ENCODE measurements around the gene MAFG. TPM values are rescaled to one million over a fixed set of nuclear protein-coding genes. Genes with fewer than 3 reads are reported as not detected.
A peak's percentile ranks its signal among the peaks of the same experiment; 100 is the strongest.

MAFG gene
- total and polyA plus RNA-seq, 2 of the 13 experiments (the other 11 are each of a cell fraction or from before 2014, with no cell fraction given), result 14.5 to 20.0 TPM

DNA sequence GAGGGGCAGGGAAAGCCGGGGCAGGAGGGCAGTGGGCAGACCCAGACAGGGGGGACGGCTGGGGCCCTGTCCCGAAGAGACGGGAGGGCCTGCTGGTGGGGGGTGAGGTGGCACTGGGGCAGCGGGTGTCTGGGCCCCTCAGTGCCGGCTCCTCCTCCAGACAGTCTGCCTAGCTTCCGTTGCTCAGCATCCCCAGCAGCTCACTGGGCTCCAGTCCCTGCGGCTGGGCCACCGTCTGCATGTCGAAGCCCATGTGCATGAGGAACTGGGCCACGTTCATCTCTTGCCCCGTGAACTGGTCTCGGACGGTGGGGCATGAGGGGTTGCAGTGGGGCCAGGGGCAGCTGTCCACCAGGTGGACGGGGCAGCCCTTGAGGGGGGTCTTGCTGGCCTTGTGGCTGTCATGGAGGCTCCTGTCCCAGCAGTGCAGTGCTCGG lies 25.3 kb upstream of the MAFG start:
- H3K9ac ChIP-seq (ENCODE audit: insufficient read depth, low read depth, low read length), result no peak overlapping the region
- ATAC-seq, result peak; percentile 11
- no peak overlapping the region for H3K4me2 ChIP-seq (ENCODE audit: low read depth, low read length)
- ChIA-PET POLR2A (interaction anchor here (0.8 to 9.7 kb wide), 12 partner anchors 8 to 84 kb away, joined by 3 to 136 read pairs (median 18); partner anchors contain the start of genes CENPX, DCXR, LRRC45 and MAFG), CTCF (ENCODE audit: low intra/inter-chr PET ratio, low total read pairs) (no interaction called here)
- H3K79me2 ChIP-seq (ENCODE audit: insufficient read depth, low read length), result peaks cover 13% of the 10 kb centered on the region
- intact Hi-C loops (cut with micrococcal nuclease; ENCODE audit: unreplicated experiment) (loop anchor here (1.0 kb wide), 1 partner anchor 9 kb away; no protein-coding TSS in a partner anchor), in situ Hi-C loops (cut with HindIII; ENCODE audit: extremely low pct_ligation_motif_present, low pct_unique_long_range_greater_than_20kb) (no loop called here)
- TSS peak; percentile 59 for BruUV-seq (replicated peaks)
- no peak overlapping the region for H3K4me3 ChIP-seq (replicated peaks in 1 of 3; ENCODE audit: insufficient read depth in 1 of 3, low read depth in 2 of 3, low read length in 3 of 3)
- H3K4me1 ChIP-seq (ENCODE audit: insufficient read depth, low read length), result peaks cover 63% of the 10 kb centered on the region
- FAIRE-seq, result no peak
- DNase-seq (ENCODE audit: low spot score), result no peak
- WGBS (ENCODE audit: low lambda C conversion rate), result 91% methylated on average over 13 of the region's 16 CpGs
- H3K27ac ChIP-seq (ENCODE audit: extremely low read length, insufficient read depth, low read length), result peak overlapping the region; percentile 24
- no peaks in the 10 kb centered on the region for H3K9me3 ChIP-seq (ENCODE audit: low read length)
- peaks cover 24 to 40% of the 10 kb centered on the region in 2 experiments; a peak in 4 of 5 replicates for H3K36me3 ChIP-seq (replicated peaks in 1 of 2; ENCODE audit: control insufficient read depth in 1 of 2, insufficient read depth in 2 of 2, low read length in 2 of 2)
- peaks cover 13% of the 10 kb centered on the region; the same call in 1 of the 2 replicates for H4K20me1 ChIP-seq (ENCODE audit: insufficient read depth, low read length)
- H3K27me3 ChIP-seq (ENCODE audit: control insufficient read depth in 1 of 2, insufficient read depth in 2 of 2, low read length in 2 of 2), result no peaks in the 10 kb centered on the region
- H2AFZ ChIP-seq (ENCODE audit: low read length), result no peak overlapping the region
- peak; percentile 48 for TF ChIP-seq PHF5A (CRISPR knock-in tag; IDR thresholded peaks at IDR 0.05; ENCODE audit: low read depth, unreplicated experiment)
- TF ChIP-seq ZNF367 (CRISPR knock-in tag; IDR thresholded peaks at IDR 0.05; ENCODE audit: borderline replicate concordance), result no peak
- TF ChIP-seq, protein P1, sequence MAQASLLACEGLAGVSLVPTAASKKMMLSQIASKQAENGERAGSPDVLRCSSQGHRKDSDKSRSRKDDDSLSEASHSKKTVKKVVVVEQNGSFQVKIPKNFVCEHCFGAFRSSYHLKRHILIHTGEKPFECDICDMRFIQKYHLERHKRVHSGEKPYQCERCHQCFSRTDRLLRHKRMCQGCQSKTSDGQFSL (CRISPR knock-in tag; IDR thresholded peaks at IDR 0.05), result 0 out of 2 replicates have a peak, but pooled peaks have one; percentile 21
- TF ChIP-seq ARID2 (CRISPR knock-in tag; IDR thresholded peaks at IDR 0.05; ENCODE audit: borderline replicate concordance), result no peak
- TF ChIP-seq, protein P2, sequence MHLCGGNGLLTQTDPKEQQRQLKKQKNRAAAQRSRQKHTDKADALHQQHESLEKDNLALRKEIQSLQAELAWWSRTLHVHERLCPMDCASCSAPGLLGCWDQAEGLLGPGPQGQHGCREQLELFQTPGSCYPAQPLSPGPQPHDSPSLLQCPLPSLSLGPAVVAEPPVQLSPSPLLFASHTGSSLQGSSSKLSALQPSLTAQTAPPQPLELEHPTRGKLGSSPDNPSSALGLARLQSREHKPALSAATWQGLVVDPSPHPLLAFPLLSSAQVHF (CRISPR knock-in tag; IDR thresholded peaks at IDR 0.05), result peak; percentile 63; the same call in 1 of the 2 replicates
- TF ChIP-seq, protein P3, sequence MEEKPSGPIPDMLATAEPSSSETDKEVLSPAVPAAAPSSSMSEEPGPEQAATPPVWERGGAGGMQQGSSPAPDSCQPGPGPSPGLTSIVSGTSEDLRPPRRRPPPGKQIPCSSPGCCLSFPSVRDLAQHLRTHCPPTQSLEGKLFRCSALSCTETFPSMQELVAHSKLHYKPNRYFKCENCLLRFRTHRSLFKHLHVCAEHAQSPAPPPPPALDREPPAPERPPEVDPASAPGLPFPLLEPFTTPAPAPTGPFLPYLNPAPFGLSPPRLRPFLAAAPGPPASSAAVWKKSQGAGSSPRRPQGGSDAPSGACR (CRISPR knock-in tag; IDR thresholded peaks at IDR 0.05), result no peak
- TF ChIP-seq GPN1 (CRISPR knock-in tag; IDR thresholded peaks at IDR 0.05; ENCODE audit: borderline replicate concordance), result no peak
- no peak for TF ChIP-seq ZSCAN9 (CRISPR knock-in tag; IDR thresholded peaks at IDR 0.05; ENCODE audit: borderline replicate concordance)
- TF ChIP-seq, protein P4, sequence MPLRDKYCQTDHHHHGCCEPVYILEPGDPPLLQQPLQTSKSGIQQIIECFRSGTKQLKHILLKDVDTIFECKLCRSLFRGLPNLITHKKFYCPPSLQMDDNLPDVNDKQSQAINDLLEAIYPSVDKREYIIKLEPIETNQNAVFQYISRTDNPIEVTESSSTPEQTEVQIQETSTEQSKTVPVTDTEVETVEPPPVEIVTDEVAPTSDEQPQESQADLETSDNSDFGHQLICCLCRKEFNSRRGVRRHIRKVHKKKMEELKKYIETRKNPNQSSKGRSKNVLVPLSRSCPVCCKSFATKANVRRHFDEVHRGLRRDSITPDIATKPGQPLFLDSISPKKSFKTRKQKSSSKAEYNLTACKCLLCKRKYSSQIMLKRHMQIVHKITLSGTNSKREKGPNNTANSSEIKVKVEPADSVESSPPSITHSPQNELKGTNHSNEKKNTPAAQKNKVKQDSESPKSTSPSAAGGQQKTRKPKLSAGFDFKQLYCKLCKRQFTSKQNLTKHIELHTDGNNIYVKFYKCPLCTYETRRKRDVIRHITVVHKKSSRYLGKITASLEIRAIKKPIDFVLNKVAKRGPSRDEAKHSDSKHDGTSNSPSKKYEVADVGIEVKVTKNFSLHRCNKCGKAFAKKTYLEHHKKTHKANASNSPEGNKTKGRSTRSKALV (CRISPR knock-in tag; IDR thresholded peaks at IDR 0.05), result no peak
- peak; percentile 27 for TF ChIP-seq SRSF1 (optimal IDR thresholded peaks at IDR 0.05; ENCODE audit: low read depth, low read length)
- TF ChIP-seq ZNF850 (CRISPR knock-in tag; conservative IDR thresholded peaks at IDR 0.05), result no peak
- TF ChIP-seq NRL (CRISPR knock-in tag; IDR thresholded peaks at IDR 0.05; ENCODE audit: borderline replicate concordance), result peak; percentile 73; the same call in 1 of the 2 replicates
- TF ChIP-seq POLR2AphosphoS2 (IDR thresholded peaks at IDR 0.05; ENCODE audit: low read depth, low read length), result 0 out of 2 replicates have a peak, but pooled peaks have one; percentile 60
- TF ChIP-seq ZMYM4 (CRISPR knock-in tag; IDR thresholded peaks at IDR 0.05), result no peak
- TF ChIP-seq POLR2AphosphoS5 (IDR thresholded peaks at IDR 0.05; ENCODE audit: low read depth, low read length), result peak; percentile 62
- TF ChIP-seq ETV5 (CRISPR knock-in tag; IDR thresholded peaks at IDR 0.05; ENCODE audit: borderline replicate concordance), result no peak
- TF ChIP-seq, protein P5, sequence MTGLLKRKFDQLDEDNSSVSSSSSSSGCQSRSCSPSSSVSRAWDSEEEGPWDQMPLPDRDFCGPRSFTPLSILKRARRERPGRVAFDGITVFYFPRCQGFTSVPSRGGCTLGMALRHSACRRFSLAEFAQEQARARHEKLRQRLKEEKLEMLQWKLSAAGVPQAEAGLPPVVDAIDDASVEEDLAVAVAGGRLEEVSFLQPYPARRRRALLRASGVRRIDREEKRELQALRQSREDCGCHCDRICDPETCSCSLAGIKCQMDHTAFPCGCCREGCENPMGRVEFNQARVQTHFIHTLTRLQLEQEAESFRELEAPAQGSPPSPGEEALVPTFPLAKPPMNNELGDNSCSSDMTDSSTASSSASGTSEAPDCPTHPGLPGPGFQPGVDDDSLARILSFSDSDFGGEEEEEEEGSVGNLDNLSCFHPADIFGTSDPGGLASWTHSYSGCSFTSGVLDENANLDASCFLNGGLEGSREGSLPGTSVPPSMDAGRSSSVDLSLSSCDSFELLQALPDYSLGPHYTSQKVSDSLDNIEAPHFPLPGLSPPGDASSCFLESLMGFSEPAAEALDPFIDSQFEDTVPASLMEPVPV (CRISPR knock-in tag; IDR thresholded peaks at IDR 0.05), result no peak
- TF ChIP-seq AKAP8 (CRISPR knock-in tag; IDR thresholded peaks at IDR 0.05), result peak; percentile 78; the same call in 1 of the 2 replicates
- TF ChIP-seq TMF1 (CRISPR knock-in tag; IDR thresholded peaks at IDR 0.05; ENCODE audit: low read depth), result no peak
- TF ChIP-seq WIZ (CRISPR knock-in tag; IDR thresholded peaks at IDR 0.05), result no peak

Data from HepG2 (cell line).